HEK293 (cell line): ENCODE data around the gene UBE4B.

Source experiments
- ATF2 ChIP-seq: fragments of 450-650 bp; formaldehyde crosslinking; IDR thresholded peaks from 2 replicates; pipeline ENCODE4 v1.5.1; 2016; ENCODE audit warnings: missing biosample characterization, missing genetic modification characterization, low read depth
- CTCF ChIP-seq: fragments of 450-650 bp; formaldehyde crosslinking; IDR thresholded peaks from 2 replicates; pipeline ENCODE4 v1.5.1; 2016; ENCODE audit warnings: missing biosample characterization, missing genetic modification characterization
- REST ChIP-seq: fragments of 450-650 bp; formaldehyde crosslinking; IDR thresholded peaks from 2 replicates; pipeline ENCODE4 v1.5.1; 2016; ENCODE audit warnings: missing biosample characterization, missing genetic modification characterization
- ZNF114 ChIP-seq: fragments of 450-650 bp; formaldehyde crosslinking; IDR thresholded peaks from 2 replicates; pipeline ENCODE4 v1.5.0; 2017; ENCODE audit warnings: missing biosample characterization, missing genetic modification characterization
- ZNF239 ChIP-seq: fragments of 450-650 bp; formaldehyde crosslinking; IDR thresholded peaks from 2 replicates; pipeline ENCODE4 v1.5.1; 2016; ENCODE audit warnings: missing biosample characterization, missing genetic modification characterization
- ZNF274 ChIP-seq, 2 experiments: fragments of 200-500 bp in 1 of 2; fragments of 450-650 bp in 1 of 2; sonication (Bioruptor generic) in 1 of 2; formaldehyde crosslinking in 1 of 2; IDR thresholded peaks; 2 replicates each; pipeline versions ENCODE4 v1.5.1 to v1.6.1; 2014 to 2016; ENCODE audit warnings: borderline replicate concordance in 1 of 2, inconsistent platforms in 1 of 2, low read length in 1 of 2, missing biosample characterization in 1 of 2, missing genetic modification characterization in 1 of 2
- ZNF704 ChIP-seq: fragments of 450-650 bp; formaldehyde crosslinking; IDR thresholded peaks from 2 replicates; pipeline ENCODE4 v1.5.1; 2016; ENCODE audit warnings: missing biosample characterization, missing genetic modification characterization
- ZNF707 ChIP-seq: fragments of 450-650 bp; formaldehyde crosslinking; IDR thresholded peaks from 2 replicates; pipeline ENCODE4 v1.5.1; 2016; ENCODE audit warnings: missing biosample characterization, missing genetic modification characterization

GRCh38 chr1:9989773-9990172, 43.0 kb upstream of the UBE4B start:
- no peak for TF ChIP-seq ZNF704 (tag by site-specific recombination)
- TF ChIP-seq CTCF, result no peak
- no peak for TF ChIP-seq ATF2 (tag by site-specific recombination)
- no peak for TF ChIP-seq ZNF239
- no peak for TF ChIP-seq ZNF274 (IDR thresholded peaks at IDR 0.05; ENCODE audit: low read length)
- no peak for TF ChIP-seq ZNF274 (tag by site-specific recombination; IDR thresholded peaks at IDR 0.05; ENCODE audit: borderline replicate concordance)
- no peak for TF ChIP-seq ZNF707 (tag by site-specific recombination)
- TF ChIP-seq REST, result no peak
- no peak for TF ChIP-seq ZNF114 (tag by site-specific recombination)
